Adrenal gland (tissue), 5 donors: Measurements from ENCODE around the gene DLX3.

Experiments
- POLR2A ChIP-seq, 2 donors: fragments of 450-650 bp; IDR thresholded peaks; one replicate each; pipeline ENCODE4 v1.6.1; 2017; ENCODE audit warnings: antibody characterized with exemption in 2 of 2, mild to moderate bottlenecking in 2 of 2, moderate library complexity in 1 of 2
- TF ChIP-seq, protein P1 (sequence below), 6 experiments: fragments of 450-650 bp in 4 of 6; fragments of 200-600 bp in 2 of 6; sonication (generic) in 1 of 6; IDR thresholded peaks; 1 replicate in 5 of 6; 2 replicates in 1 of 6; pipeline versions ENCODE4 v1.5.1 to v1.8.0; 2016 to 2021; ENCODE audit warnings: antibody characterized with exemption in 6 of 6, mild to moderate bottlenecking in 2 of 6, moderate library complexity in 1 of 6
- donor health status: DM: no; HTN: no; CAD: no.

DNA sequence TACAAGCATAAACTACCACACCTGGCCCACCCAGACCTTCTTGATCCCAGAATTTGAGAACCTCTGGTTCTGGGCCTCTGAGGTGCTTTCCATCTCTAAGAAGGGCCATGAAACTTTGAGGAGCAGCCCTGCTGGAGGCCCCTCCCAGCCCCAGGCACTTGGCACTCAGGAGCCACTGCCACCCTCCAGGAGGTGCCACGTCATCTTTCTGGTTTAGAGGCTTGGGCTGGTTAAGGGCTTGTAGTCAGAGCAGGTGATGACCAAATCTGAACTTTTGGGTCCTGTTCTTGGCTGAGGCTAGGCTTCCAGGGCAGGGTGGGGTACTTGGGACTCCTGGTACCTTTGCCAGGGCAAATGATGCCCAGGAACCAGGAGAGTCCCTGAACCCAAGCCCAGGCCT is 39.9 kb downstream of the DLX3 start:
- TF ChIP-seq POLR2A (IDR thresholded peaks at IDR 0.05), result no peak
- TF ChIP-seq, protein P1, sequence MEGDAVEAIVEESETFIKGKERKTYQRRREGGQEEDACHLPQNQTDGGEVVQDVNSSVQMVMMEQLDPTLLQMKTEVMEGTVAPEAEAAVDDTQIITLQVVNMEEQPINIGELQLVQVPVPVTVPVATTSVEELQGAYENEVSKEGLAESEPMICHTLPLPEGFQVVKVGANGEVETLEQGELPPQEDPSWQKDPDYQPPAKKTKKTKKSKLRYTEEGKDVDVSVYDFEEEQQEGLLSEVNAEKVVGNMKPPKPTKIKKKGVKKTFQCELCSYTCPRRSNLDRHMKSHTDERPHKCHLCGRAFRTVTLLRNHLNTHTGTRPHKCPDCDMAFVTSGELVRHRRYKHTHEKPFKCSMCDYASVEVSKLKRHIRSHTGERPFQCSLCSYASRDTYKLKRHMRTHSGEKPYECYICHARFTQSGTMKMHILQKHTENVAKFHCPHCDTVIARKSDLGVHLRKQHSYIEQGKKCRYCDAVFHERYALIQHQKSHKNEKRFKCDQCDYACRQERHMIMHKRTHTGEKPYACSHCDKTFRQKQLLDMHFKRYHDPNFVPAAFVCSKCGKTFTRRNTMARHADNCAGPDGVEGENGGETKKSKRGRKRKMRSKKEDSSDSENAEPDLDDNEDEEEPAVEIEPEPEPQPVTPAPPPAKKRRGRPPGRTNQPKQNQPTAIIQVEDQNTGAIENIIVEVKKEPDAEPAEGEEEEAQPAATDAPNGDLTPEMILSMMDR (IDR thresholded peaks at IDR 0.05), result no peak
